ENCODE results near the gene RARG.

The RARG gene

DNA sequence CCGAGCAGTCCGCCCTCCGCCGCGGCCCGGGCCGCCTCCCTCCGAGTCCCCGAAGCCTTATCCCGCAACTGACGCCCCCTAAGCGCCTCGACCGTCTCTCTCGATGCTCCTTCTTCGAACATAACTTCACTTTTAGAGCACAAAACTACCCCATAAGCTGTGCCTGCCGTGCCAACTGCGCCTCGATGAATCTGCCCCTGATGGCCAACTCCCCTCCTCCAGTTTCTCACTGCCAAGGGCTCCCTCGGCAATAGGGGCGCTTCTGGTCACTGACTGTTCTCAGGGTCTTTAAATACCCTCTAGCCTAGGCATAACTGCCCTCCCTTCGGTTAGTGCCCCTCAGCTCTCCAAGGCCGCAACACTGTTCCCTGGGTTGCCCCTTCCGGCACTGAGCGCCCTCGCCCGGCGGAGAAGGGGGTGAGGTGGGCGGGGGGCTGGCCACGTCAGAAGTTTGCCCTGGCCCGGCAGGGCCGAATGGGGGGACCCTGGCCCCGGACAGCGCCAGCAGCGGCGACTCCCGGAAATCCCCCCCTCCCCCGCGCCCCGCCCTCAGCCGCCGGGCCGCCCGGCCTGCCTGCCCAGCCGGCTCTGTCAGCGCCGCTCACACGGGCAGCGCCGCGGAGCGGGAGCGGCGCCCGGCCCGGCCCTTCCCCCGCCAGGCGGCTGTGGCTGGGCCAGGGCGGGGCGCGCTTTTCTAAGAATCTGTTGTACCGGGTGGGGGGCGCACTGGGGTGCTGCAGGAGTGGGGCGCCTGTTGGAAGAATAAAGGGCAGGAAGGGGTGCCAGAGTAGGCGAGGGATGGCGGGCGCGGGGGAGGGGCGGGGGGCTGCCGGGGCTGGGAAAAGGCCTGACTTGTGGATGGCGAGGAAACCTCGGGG, 10.6 kb downstream of the RARG start:
- Mint-ChIP-seq H3K27me3 (no peaks in the 10 kb centered on the region), H3K4me3 (peak overlapping the region; percentile 90)

GRCh38 chr12:53220694-53221202, 11.3 kb downstream of the RARG start:
- Mint-ChIP-seq H3K36me3 (no peaks in the 10 kb centered on the region), H3K4me3 (peak overlapping the region; percentile 90), H3K27me3 (no peaks in the 10 kb centered on the region), H3K27ac (peak overlapping the region; percentile 96), H3K4me1 (peaks cover 83% of the 10 kb centered on the region), H3K9me3 (no peaks in the 10 kb centered on the region)

More for the DNA sequence above, 10.6 kb downstream of the RARG start:
- Mint-ChIP-seq H3K4me1 (peaks cover 80% of the 10 kb centered on the region), H3K36me3 (no peaks in the 10 kb centered on the region), H3K9me3 (no peaks in the 10 kb centered on the region), H3K27ac (peak overlapping the region; percentile 96)

GRCh38 chr12:53219956-53220693, 11.9 kb downstream of the RARG start:
- no peaks in the 10 kb centered on the region for H3K9me3 Mint-ChIP-seq
- peak overlapping the region; percentile 96 for H3K27ac Mint-ChIP-seq
- peaks cover 82% of the 10 kb centered on the region for H3K4me1 Mint-ChIP-seq
- peak overlapping the region; percentile 95 for H3K4me3 Mint-ChIP-seq
- H3K36me3 Mint-ChIP-seq, result no peaks in the 10 kb centered on the region
- H3K27me3 Mint-ChIP-seq, result no peaks in the 10 kb centered on the region

- no peaks in the 10 kb centered on the region for H3K27me3 Mint-ChIP-seq
- peaks cover 80% of the 10 kb centered on the region for H3K4me1 Mint-ChIP-seq
Observed at GRCh38 chr12:53219292-53219955, 12.6 kb downstream of the RARG start.

GRCh38 chr12:53218551-53219291, 13.3 kb downstream of the RARG start:
- Mint-ChIP-seq H3K27ac (peak overlapping the region; percentile 96), H3K27me3 (no peaks in the 10 kb centered on the region), H3K36me3 (no peaks in the 10 kb centered on the region), H3K4me1 (peaks cover 80% of the 10 kb centered on the region), H3K4me3 (peak overlapping the region; percentile 95), H3K9me3 (no peaks in the 10 kb centered on the region)

More at GRCh38 chr12:53219292-53219955, 12.6 kb downstream of the RARG start:
- Mint-ChIP-seq H3K4me3 (peak overlapping the region; percentile 95), H3K9me3 (no peaks in the 10 kb centered on the region), H3K27ac (peak overlapping the region; percentile 96), H3K36me3 (no peaks in the 10 kb centered on the region)

- no peaks in the 10 kb centered on the region for H3K36me3 Mint-ChIP-seq
- peak overlapping the region; percentile 93 for H3K27ac Mint-ChIP-seq
Observed at GRCh38 chr12:53217931-53218307, 14.1 kb downstream of the RARG start.

GRCh38 chr12:53217051-53217930, 14.7 kb downstream of the RARG start:
- H3K9me3 Mint-ChIP-seq, result no peaks in the 10 kb centered on the region

More at GRCh38 chr12:53217931-53218307, 14.1 kb downstream of the RARG start:
- Mint-ChIP-seq H3K27me3 (no peaks in the 10 kb centered on the region), H3K4me3 (peak overlapping the region; percentile 86), H3K9me3 (no peaks in the 10 kb centered on the region), H3K4me1 (peaks cover 80% of the 10 kb centered on the region)

DNA sequence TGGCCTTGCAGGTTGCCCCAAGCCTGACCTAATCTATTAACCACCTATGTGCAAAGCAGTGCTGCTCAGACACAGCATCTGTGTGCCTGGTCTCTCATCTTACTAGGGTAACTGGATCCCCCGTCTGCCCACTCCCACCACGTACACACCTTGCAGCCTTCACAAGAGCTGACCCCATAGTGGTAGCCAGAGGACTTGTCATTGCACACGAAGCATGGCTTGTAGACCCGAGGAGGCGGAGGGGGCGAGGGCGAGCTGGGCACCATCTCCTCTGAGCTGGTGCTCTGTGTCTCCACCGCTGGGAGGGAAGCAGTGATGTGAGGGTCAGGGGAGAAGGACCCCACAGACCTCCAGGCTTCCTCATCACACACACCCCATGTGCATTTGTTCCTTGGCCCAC, 16.5 kb downstream of the RARG start:
- H3K4me1 Mint-ChIP-seq, result peaks cover 73% of the 10 kb centered on the region
- H3K27ac Mint-ChIP-seq, result peak overlapping the region; percentile 86
- H3K36me3 Mint-ChIP-seq, result no peaks in the 10 kb centered on the region
- no peaks in the 10 kb centered on the region for H3K27me3 Mint-ChIP-seq
- no peaks in the 10 kb centered on the region for H3K9me3 Mint-ChIP-seq
- no peak overlapping the region for H3K4me3 Mint-ChIP-seq

More at GRCh38 chr12:53217051-53217930, 14.7 kb downstream of the RARG start:
- Mint-ChIP-seq H3K36me3 (no peaks in the 10 kb centered on the region), H3K27me3 (no peaks in the 10 kb centered on the region), H3K4me1 (peaks cover 76% of the 10 kb centered on the region), H3K4me3 (peak overlapping the region; percentile 86), H3K27ac (peak overlapping the region; percentile 93)

DNA sequence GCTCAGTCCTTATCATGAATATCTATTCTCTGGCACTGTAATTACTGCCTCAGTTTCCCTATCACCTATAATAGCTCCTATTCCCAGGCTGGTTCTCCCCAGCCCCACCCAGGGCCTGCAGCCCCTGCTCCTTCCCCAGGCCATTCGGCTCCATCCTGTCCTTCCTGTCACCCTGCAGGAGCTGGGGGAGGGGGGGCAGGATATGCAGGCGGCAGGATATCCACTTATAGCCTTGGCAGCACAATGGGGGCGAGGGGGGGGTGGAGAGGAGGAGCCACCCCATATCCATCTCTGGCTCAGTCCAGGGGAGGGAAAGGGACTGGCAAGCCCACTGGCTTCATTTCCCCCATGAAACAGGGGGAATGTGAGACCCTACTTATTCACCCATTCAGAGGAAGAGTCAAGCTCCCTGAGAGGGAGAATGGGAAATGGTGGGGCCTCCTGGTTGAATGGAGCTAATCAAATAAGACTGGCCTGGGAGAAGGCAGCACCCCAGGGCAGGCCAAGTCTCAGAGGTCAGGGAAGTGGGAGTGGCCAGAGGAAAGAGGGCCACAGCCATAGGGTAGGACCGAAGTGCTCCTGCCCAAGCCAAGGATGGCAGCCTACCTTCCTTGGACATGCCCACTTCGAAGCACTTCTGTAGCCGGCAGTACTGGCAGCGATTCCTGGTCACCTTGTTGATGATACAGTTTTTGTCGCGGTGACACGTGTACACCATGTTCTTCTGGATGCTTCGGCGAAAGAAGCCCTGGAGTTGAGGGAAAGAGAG, 17.1 kb downstream of the RARG start:
- Mint-ChIP-seq H3K9me3 (no peaks in the 10 kb centered on the region), H3K4me3 (no peak overlapping the region), H3K4me1 (peaks cover 73% of the 10 kb centered on the region), H3K27ac (peak overlapping the region; percentile 86), H3K27me3 (no peaks in the 10 kb centered on the region), H3K36me3 (no peaks in the 10 kb centered on the region)

GRCh38 chr12:53214221-53214620, 17.8 kb downstream of the RARG start:
- H3K9me3 Mint-ChIP-seq, result no peaks in the 10 kb centered on the region
- H3K27ac Mint-ChIP-seq, result no peak overlapping the region
- peaks cover 74% of the 10 kb centered on the region for H3K4me1 Mint-ChIP-seq
- H3K36me3 Mint-ChIP-seq, result no peaks in the 10 kb centered on the region
- H3K4me3 Mint-ChIP-seq, result no peak overlapping the region
- no peaks in the 10 kb centered on the region for H3K27me3 Mint-ChIP-seq

DNA sequence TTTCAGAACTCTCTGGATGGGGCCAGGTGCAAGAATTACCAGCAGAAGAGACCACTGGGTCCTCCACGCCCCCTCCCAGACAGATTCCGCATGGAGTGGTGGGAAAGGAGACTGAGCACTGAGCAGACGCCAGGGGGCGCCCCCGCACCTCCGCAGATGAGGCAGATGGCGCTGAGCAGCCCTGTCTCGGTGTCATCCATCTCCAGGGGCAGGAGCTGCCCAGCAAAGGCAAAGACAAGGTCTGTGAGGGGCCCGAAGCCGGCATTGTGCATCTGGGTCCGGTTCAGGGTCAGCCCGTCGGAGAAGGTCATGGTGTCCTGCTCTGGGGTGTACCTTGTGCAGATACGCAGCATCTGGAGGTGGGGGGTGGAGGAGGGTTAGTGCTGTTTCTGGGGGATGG, 18.7 kb downstream of the RARG start:
- Mint-ChIP-seq H3K9me3 (no peaks in the 10 kb centered on the region), H3K27me3 (no peaks in the 10 kb centered on the region), H3K27ac (no peak overlapping the region), H3K4me3 (no peak overlapping the region), H3K36me3 (no peaks in the 10 kb centered on the region), H3K4me1 (peaks cover 74% of the 10 kb centered on the region)

DNA sequence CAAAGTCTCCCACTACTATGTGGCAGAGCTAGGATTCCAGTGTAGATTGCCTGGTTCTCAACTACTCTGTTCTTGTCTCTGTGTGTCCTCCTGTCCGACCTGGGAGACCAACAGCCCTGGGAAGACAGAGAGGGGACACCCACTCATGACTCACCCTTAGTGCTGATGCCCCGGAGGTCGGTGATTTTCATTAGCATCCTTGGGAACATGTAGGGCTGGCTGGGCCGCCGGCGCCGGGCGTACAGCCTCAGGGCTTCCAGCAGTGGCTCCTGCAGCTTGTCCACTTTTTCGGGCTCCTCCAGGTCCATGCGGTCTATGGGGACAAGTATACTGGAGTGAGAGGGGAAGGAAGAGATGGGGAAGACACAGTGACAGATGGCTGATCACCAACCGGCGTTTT, 19.1 kb downstream of the RARG start:
- Mint-ChIP-seq H3K27me3 (no peaks in the 10 kb centered on the region), H3K27ac (no peak overlapping the region), H3K4me3 (no peak overlapping the region), H3K4me1 (peaks cover 74% of the 10 kb centered on the region), H3K9me3 (no peaks in the 10 kb centered on the region), H3K36me3 (no peaks in the 10 kb centered on the region)

DNA sequence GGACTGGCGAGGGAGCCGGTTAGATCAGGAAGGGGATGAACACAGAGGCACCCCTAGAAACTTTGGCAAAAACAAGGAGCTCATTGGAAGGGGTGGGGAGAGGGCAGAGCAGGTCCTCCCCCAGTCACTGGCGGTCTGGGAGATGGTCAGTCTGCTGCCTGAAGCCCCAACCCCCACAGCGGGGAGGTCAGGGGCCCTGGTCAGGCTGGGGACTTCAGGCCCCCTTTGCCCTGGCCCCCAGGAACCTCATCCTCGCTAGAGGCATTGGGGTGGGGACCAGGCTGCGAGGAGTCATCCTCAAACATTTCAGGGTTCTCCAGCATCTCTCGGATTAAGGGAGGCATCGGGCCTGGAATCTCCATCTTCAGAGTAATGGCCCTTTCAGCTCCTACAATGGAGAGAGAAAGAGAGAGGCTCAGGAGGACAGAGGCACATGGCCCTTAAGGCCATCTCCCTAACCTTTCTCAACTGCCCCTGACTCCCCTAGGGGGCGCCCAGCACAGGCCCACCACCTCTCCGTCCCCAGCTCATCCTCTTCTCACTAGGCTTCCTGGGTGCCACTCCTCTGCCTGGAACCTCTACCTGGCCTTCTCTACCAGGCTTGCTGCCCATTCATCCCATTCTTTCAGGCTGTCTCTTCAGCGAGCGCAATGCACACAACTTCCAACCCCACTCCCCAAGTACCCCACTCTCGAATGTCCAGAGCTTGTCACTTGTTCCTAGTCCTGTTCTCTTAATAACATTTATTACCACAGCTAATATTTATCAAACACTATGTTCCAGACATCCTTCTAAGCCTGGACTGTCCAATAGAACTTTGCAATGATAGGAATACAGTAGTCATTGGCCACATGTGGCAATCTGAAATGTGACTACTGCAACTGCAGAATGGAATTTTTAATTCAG, 20.3 kb downstream of the RARG start:
- no peaks in the 10 kb centered on the region for H3K27me3 Mint-ChIP-seq
- H3K4me3 Mint-ChIP-seq, result no peak overlapping the region
- no peaks in the 10 kb centered on the region for H3K9me3 Mint-ChIP-seq
- peaks cover 74% of the 10 kb centered on the region for H3K4me1 Mint-ChIP-seq
- H3K36me3 Mint-ChIP-seq, result no peaks in the 10 kb centered on the region
- no peak overlapping the region for H3K27ac Mint-ChIP-seq

Data from activated naive CD4-positive, alpha-beta T cell treated with anti-CD3 and anti-CD28 coated beads, Interleukin-2, amount 50 U/mL, for 24 hours (primary cell).